ENCODE measurements around the gene RNF214. TPM values are rescaled to one million over a fixed set of nuclear protein-coding genes. Genes with fewer than 3 reads are reported as not detected.

The RNF214 gene
- total RNA-seq, 2 experiments from 2014 or later = 16.6 to 17.3 TPM

- peaks cover 16% of the 10 kb centered on the region for H3K36me3 Mint-ChIP-seq
- no peak for DNase-seq
- no peaks in the 10 kb centered on the region for H3K4me1 Mint-ChIP-seq
- no peaks in the 10 kb centered on the region for H3K27me3 Mint-ChIP-seq
- H3K4me3 Mint-ChIP-seq = no peak overlapping the region
- no peaks in the 10 kb centered on the region for H3K9me3 Mint-ChIP-seq
- no peak overlapping the region for H3K27ac Mint-ChIP-seq
Observed at GRCh38 chr11:117219001-117219400, 13.5 kb upstream of the RNF214 start.

- H3K4me3 Mint-ChIP-seq = no peak overlapping the region
- no peaks in the 10 kb centered on the region for H3K27me3 Mint-ChIP-seq
- no peak overlapping the region for H3K27ac Mint-ChIP-seq
- H3K4me1 Mint-ChIP-seq = no peaks in the 10 kb centered on the region
- H3K36me3 Mint-ChIP-seq = peaks cover 15% of the 10 kb centered on the region
- DNase-seq = no peak
- H3K9me3 Mint-ChIP-seq = no peaks in the 10 kb centered on the region
Observed at GRCh38 chr11:117219455-117219854, 13.0 kb upstream of the RNF214 start.

GRCh38 chr11:117219995-117220394 lies 12.5 kb upstream of the RNF214 start:
- Mint-ChIP-seq H3K9me3 (no peaks in the 10 kb centered on the region), H3K4me3 (no peak overlapping the region), H3K4me1 (no peaks in the 10 kb centered on the region), H3K36me3 (peaks cover 12% of the 10 kb centered on the region), H3K27ac (no peak overlapping the region), H3K27me3 (no peaks in the 10 kb centered on the region)
- DNase-seq = no peak

GRCh38 chr11:117220568-117220967 lies 11.9 kb upstream of the RNF214 start:
- H3K27ac Mint-ChIP-seq = no peak overlapping the region
- H3K27me3 Mint-ChIP-seq = no peaks in the 10 kb centered on the region
- no peaks in the 10 kb centered on the region for H3K4me1 Mint-ChIP-seq
- peaks cover 16% of the 10 kb centered on the region for H3K36me3 Mint-ChIP-seq
- no peaks in the 10 kb centered on the region for H3K9me3 Mint-ChIP-seq
- DNase-seq = no peak
- no peak overlapping the region for H3K4me3 Mint-ChIP-seq

- Mint-ChIP-seq H3K36me3 (peaks cover 16% of the 10 kb centered on the region), H3K4me3 (no peak overlapping the region), H3K4me1 (no peaks in the 10 kb centered on the region), H3K27me3 (no peaks in the 10 kb centered on the region), H3K9me3 (no peaks in the 10 kb centered on the region), H3K27ac (no peak overlapping the region)
- no peak for DNase-seq
Observed at GRCh38 chr11:117220999-117221774, 11.3 kb upstream of the RNF214 start.

GRCh38 chr11:117221775-117222517 lies 10.5 kb upstream of the RNF214 start:
- DNase-seq = no peak
- H3K4me3 Mint-ChIP-seq = no peak overlapping the region
- H3K36me3 Mint-ChIP-seq = peaks cover 22% of the 10 kb centered on the region
- no peak overlapping the region for H3K27ac Mint-ChIP-seq
- peaks cover 5% of the 10 kb centered on the region for H3K4me1 Mint-ChIP-seq
- no peaks in the 10 kb centered on the region for H3K9me3 Mint-ChIP-seq
- H3K27me3 Mint-ChIP-seq = no peaks in the 10 kb centered on the region

GRCh38 chr11:117222991-117223740 lies 9.3 kb upstream of the RNF214 start:
- no peaks in the 10 kb centered on the region for H3K9me3 Mint-ChIP-seq
- H3K4me3 Mint-ChIP-seq = no peak overlapping the region
- DNase-seq = no peak
- H3K36me3 Mint-ChIP-seq = peaks cover 27% of the 10 kb centered on the region
- no peaks in the 10 kb centered on the region for H3K27me3 Mint-ChIP-seq
- H3K4me1 Mint-ChIP-seq = peaks cover 11% of the 10 kb centered on the region
- no peak overlapping the region for H3K27ac Mint-ChIP-seq

GRCh38 chr11:117223741-117224689 lies 8.5 kb upstream of the RNF214 start:
- Mint-ChIP-seq H3K4me3 (no peak overlapping the region), H3K27ac (no peak overlapping the region), H3K36me3 (peaks cover 34% of the 10 kb centered on the region), H3K9me3 (no peaks in the 10 kb centered on the region), H3K27me3 (no peaks in the 10 kb centered on the region), H3K4me1 (peaks cover 15% of the 10 kb centered on the region)
- DNase-seq = no peak

- no peak for DNase-seq
- no peak overlapping the region for H3K27ac Mint-ChIP-seq
- no peak overlapping the region for H3K4me3 Mint-ChIP-seq
- peaks cover 41% of the 10 kb centered on the region for H3K36me3 Mint-ChIP-seq
- no peaks in the 10 kb centered on the region for H3K9me3 Mint-ChIP-seq
- no peaks in the 10 kb centered on the region for H3K27me3 Mint-ChIP-seq
- H3K4me1 Mint-ChIP-seq = peaks cover 28% of the 10 kb centered on the region
Observed at GRCh38 chr11:117225553-117226170, 6.8 kb upstream of the RNF214 start.

GRCh38 chr11:117226388-117227385 lies 5.8 kb upstream of the RNF214 start:
- Mint-ChIP-seq H3K4me3 (no peak overlapping the region), H3K27me3 (no peaks in the 10 kb centered on the region), H3K4me1 (peaks cover 32% of the 10 kb centered on the region), H3K36me3 (peaks cover 47% of the 10 kb centered on the region), H3K27ac (peak overlapping the region; percentile 64), H3K9me3 (no peaks in the 10 kb centered on the region)
- DNase-seq = no peak

- peaks cover 47% of the 10 kb centered on the region for H3K36me3 Mint-ChIP-seq
- peak overlapping the region; percentile 34 for H3K27ac Mint-ChIP-seq
- no peaks in the 10 kb centered on the region for H3K9me3 Mint-ChIP-seq
- no peaks in the 10 kb centered on the region for H3K27me3 Mint-ChIP-seq
- no peak for DNase-seq
- H3K4me3 Mint-ChIP-seq = peak overlapping the region; percentile 40
- H3K4me1 Mint-ChIP-seq = peaks cover 33% of the 10 kb centered on the region
Observed at GRCh38 chr11:117228091-117228490, 4.4 kb upstream of the RNF214 start.

- Mint-ChIP-seq H3K9me3 (no peaks in the 10 kb centered on the region), H3K36me3 (peaks cover 42% of the 10 kb centered on the region), H3K4me3 (peak overlapping the region; percentile 99), H3K27me3 (no peaks in the 10 kb centered on the region), H3K4me1 (peaks cover 47% of the 10 kb centered on the region), H3K27ac (peak overlapping the region; percentile 99)
- DNase-seq = no peak
Observed at GRCh38 chr11:117229411-117229810, 3.1 kb upstream of the RNF214 start.

GRCh38 chr11:117229931-117230285 lies 2.6 kb upstream of the RNF214 start:
- peaks cover 42% of the 10 kb centered on the region for H3K36me3 Mint-ChIP-seq
- H3K27ac Mint-ChIP-seq = peak overlapping the region; percentile 99
- no peaks in the 10 kb centered on the region for H3K9me3 Mint-ChIP-seq
- H3K4me1 Mint-ChIP-seq = peaks cover 47% of the 10 kb centered on the region
- no peak for DNase-seq
- H3K27me3 Mint-ChIP-seq = no peaks in the 10 kb centered on the region
- H3K4me3 Mint-ChIP-seq = peak overlapping the region; percentile 99
